PC-3 (cell line): ENCODE data around the gene S1PR1. TPM values are rescaled to one million over a fixed set of nuclear protein-coding genes. Genes with fewer than 3 reads are reported as not detected.
"Not testable (repeated sequence)": the region's sequence is repeated elsewhere in the genome, so short reads cannot be mapped to it uniquely, and the experiment has no call there.

ENCODE experiments used
- ATAC-seq: fragments of 200-7000 bp; cut with Tn5 transposase; 2 replicates; pipeline ENCODE4 v1.9.1; 2020; ENCODE audit warnings: mild to moderate bottlenecking, moderate library complexity
- BruUV-seq: library from RNA; stranded (reverse); fragments of 400-500 nt; replicated peaks from 2 replicates; lab custom pipeline; 2021; lab: Mats Ljungman, UMichigan
- CTCF ChIA-PET: fragments of 300-600 bp; sonication (Branson Sonifier 250); formaldehyde crosslinking; loops from one replicate; lab custom pipeline; 2022; ENCODE audit warnings: antibody characterized with exemption; lab: Charles Lee
- POLR2A ChIA-PET: fragments of 300-600 bp; sonication (Branson Sonifier 250); formaldehyde crosslinking; loops from one replicate; lab custom pipeline; 2022; ENCODE audit warnings: antibody characterized with exemption; ENCODE audit not compliant: unreplicated experiment; lab: Charles Lee
- DNase-seq: peaks from one replicate; pipeline ENCODE4 v3.0.0-alpha.2; 2015
- H2AFZ ChIP-seq: fragments of 300-600 bp; sonication (generic); 2 replicates; pipeline ENCODE4 v1.6.0; 2016; ENCODE audit warnings: antibody characterized with exemption, low read length
- H3F3A ChIP-seq: fragments of 300-600 bp; sonication (generic); one replicate; pipeline ENCODE4 v1.6.0; 2017; ENCODE audit warnings: antibody characterized with exemption, low read length, control low read depth, mild to moderate bottlenecking; ENCODE audit not compliant: unreplicated experiment
- H3K27ac ChIP-seq: fragments of 300-600 bp; sonication (generic); 2 replicates; pipeline ENCODE4 v1.5.1; 2016; ENCODE audit warnings: mild to moderate bottlenecking, low read length
- H3K27me3 ChIP-seq: fragments of 300-600 bp; sonication (generic); 2 replicates; pipeline ENCODE4 v1.6.1; 2016; ENCODE audit warnings: low read length, mixed read lengths
- H3K36me3 ChIP-seq: fragments of 300-600 bp; sonication (generic); 2 replicates; pipeline ENCODE4 v1.6.1; 2016; ENCODE audit warnings: low read depth, mixed run types, low read length, mixed read lengths
- H3K4me1 ChIP-seq: fragments of 300-600 bp; sonication (generic); 2 replicates; pipeline ENCODE4 v1.5.1; 2016; ENCODE audit warnings: low read length; ENCODE audit not compliant: insufficient read depth
- H3K4me2 ChIP-seq: fragments of 300-600 bp; sonication (generic); 2 replicates; pipeline ENCODE4 v1.6.0; 2016; ENCODE audit warnings: low read length
- H3K4me3 ChIP-seq: fragments of 300-600 bp; sonication (generic); 2 replicates; pipeline ENCODE4 v1.5.1; 2016; ENCODE audit warnings: mild to moderate bottlenecking, low read length, mixed read lengths
- H3K79me2 ChIP-seq: fragments of 300-600 bp; sonication (generic); 2 replicates; pipeline ENCODE4 v1.6.1; 2017; ENCODE audit warnings: low read length, mixed read lengths
- H3K9ac ChIP-seq: fragments of 300-600 bp; sonication (generic); 2 replicates; pipeline ENCODE4 v1.6.0; 2016; ENCODE audit warnings: mild to moderate bottlenecking, low read length
- H3K9me2 ChIP-seq: fragments of 300-600 bp; sonication (generic); replicated peaks from 2 replicates; pipeline ENCODE4 v1.6.1; 2016; ENCODE audit warnings: mixed run types, low read length, mixed read lengths
- H3K9me3 ChIP-seq: fragments of 300-600 bp; sonication (generic); 2 replicates; pipeline ENCODE4 v1.6.1; 2016; ENCODE audit warnings: low read length, mixed read lengths
- H4K20me1 ChIP-seq: fragments of 300-600 bp; sonication (generic); 2 replicates; pipeline ENCODE4 v1.6.1; 2016; ENCODE audit warnings: low read length, mixed read lengths
- CTCF ChIP-seq: fragments of 300-600 bp; sonication (generic); conservative IDR thresholded peaks from 2 replicates; pipeline ENCODE4 v1.5.1; 2017; ENCODE audit warnings: antibody characterized with exemption, low read depth, mild to moderate bottlenecking, low read length
- EZH2 ChIP-seq: fragments of 300-600 bp; sonication (generic); IDR thresholded peaks from one replicate; pipeline ENCODE4 v1.6.1; 2017; ENCODE audit warnings: antibody characterized with exemption, mild to moderate bottlenecking, low read length; ENCODE audit not compliant: unreplicated experiment
- EZH2phosphoT487 ChIP-seq: fragments of 300-600 bp; sonication (generic); IDR thresholded peaks from 2 replicates; pipeline ENCODE4 v1.6.1; 2018; ENCODE audit warnings: mild to moderate bottlenecking, antibody characterized with exemption, low read length, borderline replicate concordance
- intact Hi-C: fragments of 100-400 bp; cut with micrococcal nuclease; formaldehyde crosslinking; loops from 2 replicates; pipeline ENCODE4 v1.9.0; 2023
- total RNA-seq: library from RNA; depleted of rRNA; stranded (reverse); fragments of >200 nt; gene quantifications from 2 replicates; pipeline ENCODE4 v1.2.3, GENCODE V29; 2014

The S1PR1 gene
- total RNA-seq, 1 experiment from 2014 or later: 2.1 TPM

GRCh38 chr1:101227837-101228236 is 9.0 kb upstream of the S1PR1 start:
- Histone ChIP-seq H3K9ac (no peak overlapping the region), H3K9me2 (no peaks in the 10 kb centered on the region), H3K79me2 (no peaks in the 10 kb centered on the region), H3K9me3 (no peaks in the 10 kb centered on the region), H3K27me3 (no peaks in the 10 kb centered on the region), H3K4me2 (no peak overlapping the region), H3K27ac (no peak overlapping the region), H3F3A (no peaks in the 10 kb centered on the region), H2AFZ (no peak overlapping the region), H3K36me3 (no peaks in the 10 kb centered on the region), H3K4me3 (no peak overlapping the region), H3K4me1 (no peaks in the 10 kb centered on the region), H4K20me1 (no peaks in the 10 kb centered on the region)
- ChIA-PET CTCF (no interaction called here), POLR2A (no interaction called here)
- TF ChIP-seq EZH2phosphoT487: no peak
- TF ChIP-seq EZH2: no peak
- no peak for TF ChIP-seq CTCF
- DNase-seq (no peak), ATAC-seq (no peak)
- intact Hi-C loops: no loop called here
- BruUV-seq: no TSS peak

- Histone ChIP-seq H3K36me3 (no peaks in the 10 kb centered on the region), H3K4me2 (no peak overlapping the region), H3K4me1 (no peaks in the 10 kb centered on the region), H3F3A (no peaks in the 10 kb centered on the region), H3K9me2 (no peaks in the 10 kb centered on the region), H3K27me3 (no peaks in the 10 kb centered on the region), H3K27ac (no peak overlapping the region), H4K20me1 (no peaks in the 10 kb centered on the region), H3K4me3 (no peak overlapping the region), H2AFZ (no peak overlapping the region), H3K9ac (no peak overlapping the region), H3K9me3 (no peaks in the 10 kb centered on the region), H3K79me2 (no peaks in the 10 kb centered on the region)
- no TSS peak for BruUV-seq
- POLR2A ChIA-PET: interaction anchor here (0.7 kb wide), 1 partner anchor 11 kb away, joined by 6 read pairs; no protein-coding TSS in a partner anchor
- TF ChIP-seq CTCF: no peak
- no peak for TF ChIP-seq EZH2phosphoT487
- no peak for TF ChIP-seq EZH2
- DNase-seq: no peak
- intact Hi-C loops: no loop called here
- ATAC-seq: no peak
- CTCF ChIA-PET: no interaction called here
Measured at GRCh38 chr1:101228424-101229134, 8.2 kb upstream of the S1PR1 start.

- not testable (repeated sequence) for BruUV-seq
Measured at GRCh38 chr1:101232182-101232581, 4.6 kb upstream of the S1PR1 start.

More at GRCh38 chr1:101232182-101232581, 4.6 kb upstream of the S1PR1 start:
- H3K79me2 ChIP-seq, ATAC-seq, CTCF ChIA-PET, H3K4me3 ChIP-seq, H3K9ac ChIP-seq, intact Hi-C loops, H3K27me3 ChIP-seq, H3K4me2 ChIP-seq, H4K20me1 ChIP-seq, H3K27ac ChIP-seq, H2AFZ ChIP-seq, H3F3A ChIP-seq, POLR2A ChIA-PET, H3K9me3 ChIP-seq, H3K9me2 ChIP-seq, H3K4me1 ChIP-seq, DNase-seq, H3K36me3 ChIP-seq: not testable (repeated sequence)
